Activated CD4-positive, alpha-beta memory T cell treated with anti-CD3 and anti-CD28 coated beads for 36 hours (primary cell): Measurements from ENCODE around the gene FNBP1L. TPM values are rescaled to one million over a fixed set of nuclear protein-coding genes. Genes with fewer than 3 reads are reported as not detected.

Source experiments
- CTCF ChIA-PET: fragments of 350-600 bp; sonication (Branson Sonifier 250); formaldehyde crosslinking; loops from one replicate; lab custom pipeline; 2021; ENCODE audit warnings: antibody characterized with exemption, inconsistent platforms; lab: Charles Lee
- POLR2A ChIA-PET: fragments of 350-600 bp; sonication (Branson Sonifier 250); formaldehyde crosslinking; loops from one replicate; lab custom pipeline; 2021; ENCODE audit warnings: antibody characterized with exemption; lab: Charles Lee
- DNase-seq: peaks from one replicate; pipeline ENCODE4 v3.0.0-alpha.2; 2020
- H3K27ac Mint-ChIP-seq: one replicate; pipeline ENCODE4 v1.8.0; 2021; ENCODE audit warnings: mixed read lengths
- H3K27me3 Mint-ChIP-seq: one replicate; pipeline ENCODE4 v1.8.0; 2021; ENCODE audit warnings: mixed read lengths
- H3K36me3 Mint-ChIP-seq: one replicate; pipeline ENCODE4 v1.8.0; 2021; ENCODE audit warnings: mixed read lengths
- H3K4me1 Mint-ChIP-seq: one replicate; pipeline ENCODE4 v1.8.0; 2021; ENCODE audit warnings: low read depth, mixed read lengths
- H3K4me3 Mint-ChIP-seq: one replicate; pipeline ENCODE4 v1.8.0; 2021; ENCODE audit warnings: mild to moderate bottlenecking, mixed read lengths
- H3K9me3 Mint-ChIP-seq: one replicate; pipeline ENCODE4 v1.8.0; 2021; ENCODE audit warnings: mixed read lengths
- intact Hi-C: fragments of 100-400 bp; cut with micrococcal nuclease; formaldehyde crosslinking; loops from one replicate; pipeline ENCODE4 v1.15.1; 2023
- total RNA-seq, 2 experiments: library from RNA; stranded (reverse); gene quantifications; one replicate each; pipeline ENCODE4 v1.2.3, GENCODE V29; 2021

The FNBP1L gene
- total RNA-seq, 2 experiments from 2014 or later = 0.81 to 1.2 TPM

GRCh38 chr1:93592551-93592949 lies 144.6 kb downstream of the FNBP1L start:
- Mint-ChIP-seq H3K9me3 (no peaks in the 10 kb centered on the region), H3K27ac (no peak overlapping the region), H3K36me3 (no peaks in the 10 kb centered on the region), H3K27me3 (peaks cover 2% of the 10 kb centered on the region), H3K4me3 (no peak overlapping the region), H3K4me1 (peaks cover 8% of the 10 kb centered on the region)
- CTCF ChIA-PET = no interaction called here
- DNase-seq = no peak
- intact Hi-C loops = no loop called here
- POLR2A ChIA-PET = no interaction called here

GRCh38 chr1:93593854-93594602 lies 146.1 kb downstream of the FNBP1L start:
- Mint-ChIP-seq H3K36me3 (no peaks in the 10 kb centered on the region), H3K4me3 (no peak overlapping the region), H3K9me3 (no peaks in the 10 kb centered on the region), H3K27me3 (peaks cover 2% of the 10 kb centered on the region), H3K27ac (no peak overlapping the region), H3K4me1 (peaks cover 8% of the 10 kb centered on the region)
- ChIA-PET CTCF (interaction anchor here (0.8 kb wide), 1 partner anchor 35 kb away, joined by 3 read pairs; no protein-coding TSS in a partner anchor), POLR2A (no interaction called here)
- no peak for DNase-seq
- intact Hi-C loops = no loop called here

GRCh38 chr1:93594603-93594880 lies 146.6 kb downstream of the FNBP1L start:
- CTCF ChIA-PET = interaction anchor here (0.8 kb wide), 1 partner anchor 34 kb away, joined by 3 read pairs; no protein-coding TSS in a partner anchor
- Mint-ChIP-seq H3K27ac (no peak overlapping the region), H3K27me3 (peaks cover 2% of the 10 kb centered on the region), H3K9me3 (no peaks in the 10 kb centered on the region), H3K36me3 (no peaks in the 10 kb centered on the region), H3K4me3 (no peak overlapping the region), H3K4me1 (peaks cover 8% of the 10 kb centered on the region)
- intact Hi-C loops = no loop called here
- POLR2A ChIA-PET = no interaction called here
- no peak for DNase-seq

- intact Hi-C loops = no loop called here
- no peak overlapping the region for H3K4me3 Mint-ChIP-seq
- CTCF ChIA-PET = interaction anchor here (0.8 kb wide), 1 partner anchor 34 kb away, joined by 3 read pairs; no protein-coding TSS in a partner anchor
- no peak overlapping the region for H3K27ac Mint-ChIP-seq
- DNase-seq = no peak
- POLR2A ChIA-PET = no interaction called here
- H3K4me1 Mint-ChIP-seq = peaks cover 8% of the 10 kb centered on the region
- no peaks in the 10 kb centered on the region for H3K9me3 Mint-ChIP-seq
- H3K27me3 Mint-ChIP-seq = peaks cover 2% of the 10 kb centered on the region
- no peaks in the 10 kb centered on the region for H3K36me3 Mint-ChIP-seq
Measured at GRCh38 chr1:93595266-93595665, 147.3 kb downstream of the FNBP1L start.

GRCh38 chr1:93595743-93596142 lies 147.8 kb downstream of the FNBP1L start:
- Mint-ChIP-seq H3K9me3 (no peaks in the 10 kb centered on the region), H3K36me3 (no peaks in the 10 kb centered on the region), H3K4me1 (peaks cover 8% of the 10 kb centered on the region), H3K4me3 (no peak overlapping the region), H3K27me3 (peaks cover 2% of the 10 kb centered on the region), H3K27ac (no peak overlapping the region)
- intact Hi-C loops = no loop called here
- ChIA-PET CTCF (no interaction called here), POLR2A (no interaction called here)
- no peak for DNase-seq

- H3K27me3 Mint-ChIP-seq = peaks cover 2% of the 10 kb centered on the region
- H3K9me3 Mint-ChIP-seq = no peaks in the 10 kb centered on the region
- peaks cover 5% of the 10 kb centered on the region for H3K4me1 Mint-ChIP-seq
- intact Hi-C loops = no loop called here
- CTCF ChIA-PET = no interaction called here
- H3K4me3 Mint-ChIP-seq = no peak overlapping the region
- POLR2A ChIA-PET = no interaction called here
- no peak for DNase-seq
- H3K27ac Mint-ChIP-seq = no peak overlapping the region
- H3K36me3 Mint-ChIP-seq = no peaks in the 10 kb centered on the region
Measured at GRCh38 chr1:93596329-93597089, 148.6 kb downstream of the FNBP1L start.

- H3K27ac Mint-ChIP-seq = no peak overlapping the region
- H3K4me1 Mint-ChIP-seq = no peaks in the 10 kb centered on the region
- intact Hi-C loops = no loop called here
- no peaks in the 10 kb centered on the region for H3K36me3 Mint-ChIP-seq
- H3K27me3 Mint-ChIP-seq = peaks cover 2% of the 10 kb centered on the region
- ChIA-PET POLR2A (interaction anchor here (0.6 kb wide), 1 partner anchor 123 kb away, joined by 3 read pairs; no protein-coding TSS in a partner anchor), CTCF (no interaction called here)
- H3K4me3 Mint-ChIP-seq = no peak overlapping the region
- no peak for DNase-seq
- no peaks in the 10 kb centered on the region for H3K9me3 Mint-ChIP-seq
Measured at GRCh38 chr1:93597709-93598108, 149.8 kb downstream of the FNBP1L start.

- no peak overlapping the region for H3K4me3 Mint-ChIP-seq
- no peak overlapping the region for H3K27ac Mint-ChIP-seq
- peaks cover 2% of the 10 kb centered on the region for H3K27me3 Mint-ChIP-seq
- DNase-seq = no peak
- H3K36me3 Mint-ChIP-seq = no peaks in the 10 kb centered on the region
- ChIA-PET POLR2A (interaction anchor here (0.6 kb wide), 1 partner anchor 124 kb away, joined by 3 read pairs; no protein-coding TSS in a partner anchor), CTCF (no interaction called here)
- no peaks in the 10 kb centered on the region for H3K4me1 Mint-ChIP-seq
- no peaks in the 10 kb centered on the region for H3K9me3 Mint-ChIP-seq
- intact Hi-C loops = no loop called here
Measured at GRCh38 chr1:93598396-93598795, 150.5 kb downstream of the FNBP1L start.

- no peaks in the 10 kb centered on the region for H3K9me3 Mint-ChIP-seq
- no peaks in the 10 kb centered on the region for H3K4me1 Mint-ChIP-seq
- no peak for DNase-seq
- intact Hi-C loops = no loop called here
- peaks cover 3% of the 10 kb centered on the region for H3K27me3 Mint-ChIP-seq
- ChIA-PET CTCF (interaction anchor here (1.8 kb wide), 1 partner anchor 30 kb away, joined by 6 read pairs; no protein-coding TSS in a partner anchor), POLR2A (no interaction called here)
- no peaks in the 10 kb centered on the region for H3K36me3 Mint-ChIP-seq
- no peak overlapping the region for H3K4me3 Mint-ChIP-seq
- H3K27ac Mint-ChIP-seq = no peak overlapping the region
Measured at GRCh38 chr1:93598861-93599439, 151.0 kb downstream of the FNBP1L start.

GRCh38 chr1:93599479-93599878 lies 151.6 kb downstream of the FNBP1L start:
- Mint-ChIP-seq H3K4me3 (no peak overlapping the region), H3K36me3 (no peaks in the 10 kb centered on the region)
- intact Hi-C loops = no loop called here

GRCh38 chr1:93600663-93601062 lies 152.7 kb downstream of the FNBP1L start:
- intact Hi-C loops = no loop called here
- no peak overlapping the region for H3K27ac Mint-ChIP-seq
- no peak overlapping the region for H3K4me3 Mint-ChIP-seq
- ChIA-PET CTCF (interaction anchor here (1.1 kb wide), 1 partner anchor 212 kb away, joined by 3 read pairs; no protein-coding TSS in a partner anchor), POLR2A (no interaction called here)
- no peaks in the 10 kb centered on the region for H3K9me3 Mint-ChIP-seq
- no peaks in the 10 kb centered on the region for H3K36me3 Mint-ChIP-seq
- peaks cover 9% of the 10 kb centered on the region for H3K27me3 Mint-ChIP-seq
- peaks cover under 1% of the 10 kb centered on the region for H3K4me1 Mint-ChIP-seq
- no peak for DNase-seq

More at GRCh38 chr1:93599479-93599878, 151.6 kb downstream of the FNBP1L start:
- no peaks in the 10 kb centered on the region for H3K4me1 Mint-ChIP-seq
- no peak overlapping the region for H3K27ac Mint-ChIP-seq
- DNase-seq = no peak
- ChIA-PET CTCF (interaction anchor here (1.8 kb wide), 1 partner anchor 30 kb away, joined by 6 read pairs; no protein-coding TSS in a partner anchor), POLR2A (no interaction called here)
- no peaks in the 10 kb centered on the region for H3K9me3 Mint-ChIP-seq
- H3K27me3 Mint-ChIP-seq = peaks cover 4% of the 10 kb centered on the region

- no peak for DNase-seq
- no peak overlapping the region for H3K4me3 Mint-ChIP-seq
- intact Hi-C loops = no loop called here
- no peak overlapping the region for H3K27ac Mint-ChIP-seq
- H3K27me3 Mint-ChIP-seq = peaks cover 19% of the 10 kb centered on the region
- no peaks in the 10 kb centered on the region for H3K36me3 Mint-ChIP-seq
- H3K9me3 Mint-ChIP-seq = no peaks in the 10 kb centered on the region
- ChIA-PET CTCF (no interaction called here), POLR2A (no interaction called here)
- H3K4me1 Mint-ChIP-seq = peaks cover 11% of the 10 kb centered on the region
Measured at GRCh38 chr1:93601686-93602085, 153.8 kb downstream of the FNBP1L start.
